SK-N-SH treated with all-trans-retinoic acid at 6 μM for 48 hours (cell line): Measurements from ENCODE around the gene NLRP5.
A peak's percentile ranks its signal among the peaks of the same experiment; 100 is the strongest.

Experiments
- ATAC-seq: fragments of 200-7000 bp; cut with Tn5 transposase; 3 replicates; pipeline ENCODE4 v1.9.1; 2020; ENCODE audit warnings: mild to moderate bottlenecking, moderate library complexity
- ARNTL ChIP-seq: fragments of 450-650 bp; formaldehyde crosslinking; IDR thresholded peaks from 2 replicates; pipeline ENCODE4 v1.5.0; 2020; ENCODE audit warnings: low read depth, mild to moderate bottlenecking, moderate library complexity, borderline replicate concordance
- BACH2 ChIP-seq: fragments of 250-450 bp; sonication (Bioruptor Pico); IDR thresholded peaks from 2 replicates; pipeline ENCODE4 v1.9.0; 2021; ENCODE audit warnings: mild to moderate bottlenecking, borderline replicate concordance
- CSDC2 ChIP-seq: fragments of 250-450 bp; sonication (Bioruptor Pico); IDR thresholded peaks from 2 replicates; pipeline ENCODE4 v1.5.0; 2020; ENCODE audit warnings: mild to moderate bottlenecking, moderate library complexity
- ESRRG ChIP-seq: fragments of 250-450 bp; sonication (Bioruptor Pico); IDR thresholded peaks from 2 replicates; pipeline ENCODE4 v1.6.1; 2021; ENCODE audit warnings: mild to moderate bottlenecking
- ISL1 ChIP-seq: fragments of 250-450 bp; sonication (Bioruptor Pico); IDR thresholded peaks from 2 replicates; pipeline ENCODE4 v2.1.2; 2022; ENCODE audit warnings: mild to moderate bottlenecking, moderate library complexity
- OSR1 ChIP-seq: fragments of 250-450 bp; sonication (Bioruptor Pico); IDR thresholded peaks from 2 replicates; pipeline ENCODE4 v1.8.0; 2022; ENCODE audit warnings: moderate library complexity, mild to moderate bottlenecking, inconsistent platforms
- PATZ1 ChIP-seq: fragments of 250-450 bp; sonication (Bioruptor Pico); IDR thresholded peaks from 2 replicates; pipeline ENCODE4 v1.8.0; 2020; ENCODE audit warnings: mild to moderate bottlenecking, moderate library complexity, borderline replicate concordance
- POU6F1 ChIP-seq: fragments of 250-450 bp; sonication (Bioruptor Pico); IDR thresholded peaks from 2 replicates; pipeline ENCODE4 v1.8.0; 2021; ENCODE audit warnings: low read depth, mild to moderate bottlenecking, moderate library complexity, borderline replicate concordance
- PPARA ChIP-seq: fragments of 250-450 bp; sonication (Bioruptor Pico); IDR thresholded peaks from 2 replicates; pipeline ENCODE4 v1.5.0; 2020; ENCODE audit warnings: mild to moderate bottlenecking, borderline replicate concordance
- RARB ChIP-seq: fragments of 250-450 bp; sonication (Bioruptor Pico); IDR thresholded peaks from 2 replicates; pipeline ENCODE4 v1.8.0; 2021; ENCODE audit warnings: mild to moderate bottlenecking, moderate library complexity
- SNAI2 ChIP-seq: fragments of 250-450 bp; sonication (Bioruptor Pico); IDR thresholded peaks from 2 replicates; pipeline ENCODE4 v1.5.0; 2020; ENCODE audit warnings: mild to moderate bottlenecking, moderate library complexity
- TOX ChIP-seq: fragments of 250-450 bp; sonication (Bioruptor Pico); IDR thresholded peaks from 2 replicates; pipeline ENCODE4 v1.8.0; 2021; ENCODE audit warnings: mild to moderate bottlenecking, moderate library complexity, borderline replicate concordance
- TSHZ2 ChIP-seq: fragments of 250-450 bp; sonication (Bioruptor Pico); IDR thresholded peaks from 2 replicates; pipeline ENCODE4 v1.5.0; 2020; ENCODE audit warnings: mild to moderate bottlenecking, moderate library complexity
- ZC3H10 ChIP-seq: fragments of 250-450 bp; sonication (Bioruptor Pico); IDR thresholded peaks from 2 replicates; pipeline ENCODE4 v1.5.1; 2021; ENCODE audit warnings: mild to moderate bottlenecking, moderate library complexity
- ZFP3 ChIP-seq: fragments of 250-450 bp; sonication (Bioruptor Pico); IDR thresholded peaks from 2 replicates; pipeline ENCODE4 v1.5.0; 2020; ENCODE audit warnings: mild to moderate bottlenecking, moderate library complexity
- ZFP30 ChIP-seq: fragments of 450-650 bp; formaldehyde crosslinking; IDR thresholded peaks from 2 replicates; pipeline ENCODE4 v1.5.0; 2022; ENCODE audit warnings: mild to moderate bottlenecking, moderate library complexity
- ZNF565 ChIP-seq: fragments of 450-650 bp; formaldehyde crosslinking; conservative IDR thresholded peaks from 2 replicates; pipeline ENCODE4 v1.5.0; 2020; ENCODE audit warnings: low read depth, mild to moderate bottlenecking, moderate library complexity
- ZNF70 ChIP-seq: fragments of 450-650 bp; formaldehyde crosslinking; IDR thresholded peaks from 2 replicates; pipeline ENCODE4 v1.5.0; 2020; ENCODE audit warnings: mild to moderate bottlenecking, moderate library complexity
- ZNF8 ChIP-seq: fragments of 450-650 bp; formaldehyde crosslinking; IDR thresholded peaks from 2 replicates; pipeline ENCODE4 v1.5.0; 2020; ENCODE audit warnings: mild to moderate bottlenecking, moderate library complexity
- TF ChIP-seq, protein P1 (sequence below): fragments of 250-450 bp; sonication (Bioruptor Pico); IDR thresholded peaks from 2 replicates; pipeline ENCODE4 v1.5.1; 2021; ENCODE audit warnings: mild to moderate bottlenecking, moderate library complexity

NLRP5 gene

GRCh38 chr19:56079609-56080008, 93.0 kb downstream of the NLRP5 start (continued):
- no peak for TF ChIP-seq PATZ1 (CRISPR knock-in tag)
- TF ChIP-seq ZNF70 (CRISPR knock-in tag) = no peak
- no peak for TF ChIP-seq ARNTL (CRISPR knock-in tag)
- TF ChIP-seq PPARA (CRISPR knock-in tag) = no peak

DNA sequence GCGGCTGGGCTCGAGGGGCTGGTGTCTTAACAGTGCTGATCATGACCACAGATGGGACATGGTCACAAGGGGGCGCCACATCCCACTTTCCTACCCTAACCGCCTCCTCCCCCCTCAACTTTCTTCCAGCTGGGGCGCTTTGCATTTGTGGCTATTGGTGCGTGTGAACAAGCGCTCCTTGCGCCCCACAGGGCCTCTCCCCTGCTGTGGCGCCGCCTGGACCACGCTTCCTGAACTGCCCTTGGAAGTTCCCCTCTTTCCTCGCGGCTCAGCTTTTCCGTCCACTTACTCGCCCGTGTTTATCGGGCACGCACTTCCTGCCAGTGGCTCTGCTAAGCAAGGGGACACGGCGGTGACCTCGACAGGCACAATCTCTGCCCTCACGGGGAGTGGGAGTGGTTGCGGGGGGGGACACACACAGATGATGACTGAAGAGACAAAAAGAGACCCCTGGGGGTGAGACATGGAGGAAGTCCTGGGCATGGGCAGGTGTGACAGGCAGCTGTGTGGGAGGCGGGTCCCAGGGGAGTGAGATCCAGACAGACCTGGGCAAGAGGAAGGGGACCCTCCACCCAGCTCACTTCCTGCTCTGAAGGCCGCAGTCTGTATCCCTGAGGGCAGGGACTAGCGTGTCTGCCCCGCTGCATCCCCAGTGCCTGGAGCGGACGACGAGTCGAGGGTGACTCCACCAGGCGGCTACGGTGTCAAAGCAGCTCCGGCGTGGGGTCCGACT, 94.3 kb downstream of the NLRP5 start:
- no peak for TF ChIP-seq ZNF8 (CRISPR knock-in tag)
- TF ChIP-seq ZNF70 (CRISPR knock-in tag) = no peak
- TF ChIP-seq TOX (CRISPR knock-in tag) = no peak
- TF ChIP-seq OSR1 = no peak
- no peak for TF ChIP-seq TSHZ2 (CRISPR knock-in tag)
- no peak for TF ChIP-seq ZC3H10 (CRISPR knock-in tag)
- TF ChIP-seq ZFP30 (CRISPR knock-in tag) = no peak
- no peak for TF ChIP-seq ESRRG (CRISPR knock-in tag)
- TF ChIP-seq ARNTL (CRISPR knock-in tag) = no peak
- no peak for TF ChIP-seq SNAI2 (CRISPR knock-in tag)
- no peak for TF ChIP-seq RARB
- no peak for TF ChIP-seq BACH2 (CRISPR knock-in tag)
- no peak for TF ChIP-seq PATZ1 (CRISPR knock-in tag)
- TF ChIP-seq PPARA (CRISPR knock-in tag) = no peak
- TF ChIP-seq ZNF565 (CRISPR knock-in tag) = no peak
- TF ChIP-seq, protein P1, sequence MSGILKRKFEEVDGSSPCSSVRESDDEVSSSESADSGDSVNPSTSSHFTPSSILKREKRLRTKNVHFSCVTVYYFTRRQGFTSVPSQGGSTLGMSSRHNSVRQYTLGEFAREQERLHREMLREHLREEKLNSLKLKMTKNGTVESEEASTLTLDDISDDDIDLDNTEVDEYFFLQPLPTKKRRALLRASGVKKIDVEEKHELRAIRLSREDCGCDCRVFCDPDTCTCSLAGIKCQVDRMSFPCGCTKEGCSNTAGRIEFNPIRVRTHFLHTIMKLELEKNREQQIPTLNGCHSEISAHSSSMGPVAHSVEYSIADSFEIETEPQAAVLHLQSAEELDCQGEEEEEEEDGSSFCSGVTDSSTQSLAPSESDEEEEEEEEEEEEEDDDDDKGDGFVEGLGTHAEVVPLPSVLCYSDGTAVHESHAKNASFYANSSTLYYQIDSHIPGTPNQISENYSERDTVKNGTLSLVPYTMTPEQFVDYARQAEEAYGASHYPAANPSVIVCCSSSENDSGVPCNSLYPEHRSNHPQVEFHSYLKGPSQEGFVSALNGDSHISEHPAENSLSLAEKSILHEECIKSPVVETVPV (CRISPR knock-in tag) = no peak
- TF ChIP-seq CSDC2 = no peak
- TF ChIP-seq ISL1 (CRISPR knock-in tag) = no peak
- TF ChIP-seq POU6F1 = no peak

DNA sequence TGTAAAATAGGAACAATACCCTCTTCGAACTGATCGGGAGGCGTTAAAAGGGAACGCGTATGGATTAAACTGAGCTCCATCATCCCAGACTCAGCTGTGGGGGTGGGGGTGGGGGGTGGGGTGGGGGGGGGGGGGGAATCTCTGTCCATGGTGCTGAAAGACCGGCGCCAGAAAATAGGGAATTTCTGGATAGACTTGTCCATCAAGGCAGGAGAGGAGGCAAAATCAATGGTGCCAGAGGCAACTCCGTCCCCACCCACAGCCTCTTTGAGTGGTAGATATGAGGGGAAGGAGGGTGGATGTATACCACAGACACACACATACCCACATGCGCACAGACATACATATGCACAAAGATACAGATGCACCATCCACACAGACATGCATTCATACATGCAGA, 97.1 kb downstream of the NLRP5 start:
- no peak for ATAC-seq
- TF ChIP-seq ZFP3 = no peak
- no peak for TF ChIP-seq ZC3H10 (CRISPR knock-in tag)
- TF ChIP-seq SNAI2 (CRISPR knock-in tag) = no peak

More for the DNA sequence above, 94.3 kb downstream of the NLRP5 start:
- ATAC-seq = peak; percentile 67
